Subcutaneous adipose tissue (tissue), 4 donors: ENCODE measurements around the gene SAMD3. TPM values are rescaled to one million over a fixed set of nuclear protein-coding genes. Genes with fewer than 3 reads are reported as not detected.

Source experiments
- CTCF ChIP-seq: fragments of 450-650 bp; IDR thresholded peaks from one replicate; pipeline ENCODE4 v1.5.1; 2016; ENCODE audit warnings: low read depth, mild to moderate bottlenecking, control low read depth, antibody characterized with exemption, moderate library complexity
- total RNA-seq, 4 donors: library from RNA; depleted of rRNA; stranded (reverse); fragments of >200 nt; gene quantifications; one replicate each; pipeline ENCODE4 v1.1.0, GENCODE V29; 2016

SAMD3 gene, protein sequence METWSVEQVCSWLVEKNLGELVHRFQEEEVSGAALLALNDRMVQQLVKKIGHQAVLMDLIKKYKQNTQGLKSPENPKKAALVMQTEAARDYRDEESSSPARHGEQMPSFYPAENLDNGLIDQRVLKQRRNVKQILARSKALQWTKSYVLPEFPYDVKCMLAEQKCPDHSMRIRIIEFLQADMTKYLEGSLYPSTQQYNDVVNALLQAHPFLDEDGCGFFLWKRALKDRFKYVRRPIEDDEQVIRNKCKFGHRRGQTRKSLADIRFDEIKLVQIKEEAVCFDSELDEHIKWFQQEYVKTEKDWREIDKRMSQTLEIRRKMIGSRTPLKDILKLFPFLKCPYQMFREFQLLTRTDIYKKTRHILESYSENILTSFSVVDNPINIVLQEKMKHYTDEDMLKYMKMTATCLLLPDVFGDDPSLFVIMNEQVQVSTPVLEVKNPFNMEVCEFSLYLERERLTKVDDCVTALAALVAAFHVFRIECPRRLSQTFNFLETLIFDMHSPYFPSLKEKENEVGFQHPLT
- 1 to 10 TPM; 1.1 to 4.7 (median 2.3) TPM for total RNA-seq

GRCh38 chr6:130222775-130223174 lies at the start of gene SAMD3:
Gene SAMD3, minus strand, starts transcription at chr6:130222951. Its CDS starts 7,678 bp downstream, at chr6:130215273.
- TF ChIP-seq CTCF = no peak

GRCh38 chr6:130269969-130270635 lies 47.4 kb upstream of the SAMD3 start:
- no peak for TF ChIP-seq CTCF

GRCh38 chr6:130262008-130262407 lies 39.3 kb upstream of the SAMD3 start:
- TF ChIP-seq CTCF = no peak

- no peak for TF ChIP-seq CTCF
Measured at GRCh38 chr6:130259557-130259956, 36.8 kb upstream of the SAMD3 start.

DNA sequence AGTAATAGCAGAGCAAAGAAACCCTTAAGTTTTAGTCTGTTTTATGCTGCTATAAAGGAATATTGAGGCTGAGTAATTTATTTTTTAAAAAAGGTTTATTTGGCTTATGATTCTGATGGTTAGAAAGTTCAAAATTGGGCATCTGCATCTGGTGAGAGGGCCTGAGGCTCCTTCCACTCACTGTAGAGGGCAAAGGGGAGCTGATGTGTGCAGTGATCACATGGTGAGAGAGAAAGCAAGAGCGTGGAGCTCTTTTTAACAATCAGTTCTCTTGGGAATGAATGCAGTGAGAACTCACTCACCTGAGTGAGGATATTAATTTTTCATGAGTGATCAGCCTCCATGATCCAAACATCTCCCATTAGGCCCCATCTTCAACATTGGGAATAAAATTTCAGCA lies 36.4 kb upstream of the SAMD3 start:
- TF ChIP-seq CTCF = no peak

DNA sequence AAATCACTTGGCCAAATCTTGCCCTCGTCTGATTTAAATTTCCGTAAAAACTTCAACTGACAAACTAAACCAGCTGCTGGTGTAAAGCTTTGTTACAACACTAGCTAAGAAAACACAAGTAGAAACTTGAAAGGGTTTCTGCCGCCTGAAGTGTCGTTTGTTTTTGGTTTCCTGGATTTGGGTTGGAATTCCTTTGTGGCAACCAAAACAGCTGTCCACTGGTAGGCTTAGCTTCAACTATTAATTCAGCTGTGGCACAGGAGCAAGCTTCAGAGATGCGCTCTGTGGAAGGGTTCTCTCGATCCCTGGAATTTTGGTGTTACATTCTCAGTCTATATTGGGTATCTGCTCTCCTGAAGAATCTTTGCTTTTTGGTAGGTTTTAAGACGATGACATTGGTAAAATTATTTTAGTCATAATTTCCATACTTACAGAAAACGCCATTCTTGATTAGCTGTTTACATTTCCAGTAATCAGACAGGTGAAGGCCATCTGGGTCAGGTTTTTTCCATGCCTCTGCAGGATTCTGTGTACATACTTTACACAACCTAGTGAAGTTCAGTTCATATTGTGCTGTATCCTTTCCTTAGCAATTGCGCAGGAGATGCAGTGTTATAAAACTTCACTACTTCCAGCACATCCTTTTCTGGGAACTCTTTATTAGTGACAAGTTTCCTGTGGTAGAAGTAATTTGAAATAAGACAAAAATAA lies 29.9 kb upstream of the SAMD3 start:
- TF ChIP-seq CTCF = no peak

DNA sequence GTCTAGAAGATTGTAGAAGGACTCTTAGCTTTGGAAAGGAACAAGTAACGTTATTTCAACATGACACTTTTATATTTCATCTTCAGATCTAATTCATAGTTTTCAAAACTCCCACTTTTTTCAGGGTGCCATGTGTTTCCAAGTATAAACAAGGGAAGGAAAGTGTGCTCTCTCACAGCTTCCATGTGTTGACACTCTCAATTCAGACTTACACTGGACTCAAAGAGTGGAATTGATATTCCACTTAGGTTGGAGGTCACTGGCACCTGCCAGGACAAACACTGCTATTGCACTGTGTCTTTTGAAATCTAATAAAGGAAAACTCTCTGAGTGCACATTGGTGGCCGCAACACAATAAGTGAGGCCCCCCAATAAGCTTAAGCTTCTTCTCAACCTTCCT lies 22.5 kb upstream of the SAMD3 start:
- no peak for TF ChIP-seq CTCF
